Ishikawa (cell line): ENCODE data around the gene IL17REL.

Experiments used
- CEBPB ChIP-seq: IDR thresholded peaks from 2 replicates; pipeline ENCODE4 v1.6.1; 2012
- CREB1 ChIP-seq: IDR thresholded peaks from 2 replicates; pipeline ENCODE4 v1.6.1; 2012; ENCODE audit warnings: low read depth
- EP300 ChIP-seq: IDR thresholded peaks from 2 replicates; pipeline ENCODE4 v1.6.1; 2012; ENCODE audit warnings: borderline replicate concordance
- FOXM1 ChIP-seq: IDR thresholded peaks from 2 replicates; pipeline ENCODE4 v1.6.1; 2012; ENCODE audit warnings: low read depth, borderline replicate concordance
- RAD21 ChIP-seq: IDR thresholded peaks from 2 replicates; pipeline ENCODE4 v1.6.1; 2012; ENCODE audit warnings: low read depth
- TAF1 ChIP-seq: IDR thresholded peaks from 2 replicates; pipeline ENCODE4 v1.6.1; 2012; ENCODE audit warnings: low read depth, mild to moderate bottlenecking
- TCF12 ChIP-seq: IDR thresholded peaks from 2 replicates; pipeline ENCODE4 v1.6.1; 2012; ENCODE audit warnings: low read depth
- YY1 ChIP-seq: IDR thresholded peaks from 2 replicates; pipeline ENCODE4 v1.6.1; 2012; ENCODE audit warnings: low read depth
- TF ChIP-seq, protein P1 (sequence below): IDR thresholded peaks from 2 replicates; pipeline ENCODE4 v1.6.1; 2012

DNA sequence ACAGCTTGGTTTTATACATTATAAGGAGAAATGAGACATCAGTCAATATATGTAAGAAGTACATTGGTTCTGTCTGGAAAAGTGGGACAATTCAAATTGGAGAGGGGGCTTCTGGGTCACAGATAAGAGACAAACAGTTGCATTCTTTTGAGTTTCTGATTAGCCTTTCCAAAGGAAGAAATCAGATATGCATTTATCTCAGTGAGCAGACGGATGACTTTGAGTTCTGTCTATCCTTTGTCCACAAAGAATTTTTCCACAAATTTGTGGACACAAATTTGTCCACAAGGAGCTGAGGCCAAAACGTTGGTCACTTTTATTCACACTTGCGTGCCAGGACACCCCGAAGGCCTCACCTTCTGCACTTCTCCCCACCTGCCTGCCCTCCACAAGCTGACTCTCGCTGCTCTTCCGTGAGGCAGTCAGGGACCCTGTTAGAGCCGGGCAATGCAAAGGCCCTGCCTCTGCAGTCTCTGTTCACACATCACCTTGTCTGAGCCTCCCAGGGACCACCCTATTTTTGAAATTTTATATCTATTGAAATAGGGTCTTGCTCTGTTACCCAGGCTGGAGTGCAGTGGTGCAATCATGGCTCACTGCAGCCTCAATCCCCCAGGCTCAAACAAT lies 20.5 kb downstream of the IL17REL start:
- TF ChIP-seq FOXM1, result no peak
- TF ChIP-seq CREB1, result no peak
- TF ChIP-seq TAF1, result no peak
- no peak for TF ChIP-seq CEBPB
- TF ChIP-seq RAD21, result no peak
- TF ChIP-seq YY1, result no peak
- TF ChIP-seq EP300, result no peak
- no peak for TF ChIP-seq TCF12
- TF ChIP-seq, protein P1, sequence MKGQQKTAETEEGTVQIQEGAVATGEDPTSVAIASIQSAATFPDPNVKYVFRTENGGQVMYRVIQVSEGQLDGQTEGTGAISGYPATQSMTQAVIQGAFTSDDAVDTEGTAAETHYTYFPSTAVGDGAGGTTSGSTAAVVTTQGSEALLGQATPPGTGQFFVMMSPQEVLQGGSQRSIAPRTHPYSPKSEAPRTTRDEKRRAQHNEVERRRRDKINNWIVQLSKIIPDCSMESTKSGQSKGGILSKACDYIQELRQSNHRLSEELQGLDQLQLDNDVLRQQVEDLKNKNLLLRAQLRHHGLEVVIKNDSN, result no peak
